Measurements from ENCODE around the gene ZNF385C. TPM values are rescaled to one million over a fixed set of nuclear protein-coding genes. Genes with fewer than 3 reads are reported as not detected.

The ZNF385C gene
- polyA plus RNA-seq, 1 donor from 2014 or later = 0.09 TPM

GRCh38 chr17:42131232-42131631, 33.0 kb upstream of the ZNF385C start:
- peaks cover 38 to 45% (median 44%) of the 10 kb centered on the region in 3 donors for H3K4me1 Mint-ChIP-seq
- H3K27ac Mint-ChIP-seq = peak overlapping the region in 2 of 3 donors; percentile 14 to 54
- no peaks in the 10 kb centered on the region for H3K36me3 Mint-ChIP-seq
- H3K4me3 Mint-ChIP-seq = peak overlapping the region in 2 of 4 donors; percentile 39 to 78
- H3K27me3 Mint-ChIP-seq = no peaks in the 10 kb centered on the region
- H3K9me3 Mint-ChIP-seq = no peaks in the 10 kb centered on the region

GRCh38 chr17:42130310-42130936, 32.1 kb upstream of the ZNF385C start:
- H3K9me3 Mint-ChIP-seq = no peaks in the 10 kb centered on the region
- no peaks in the 10 kb centered on the region for H3K27me3 Mint-ChIP-seq
- peaks cover 2% of the 10 kb centered on the region for H3K36me3 Mint-ChIP-seq
- H3K27ac Mint-ChIP-seq = peak overlapping the region in 2 of 3 donors; percentile 54 to 70
- H3K4me3 Mint-ChIP-seq = peak overlapping the region in 2 of 4 donors; percentile 39 to 44
- peaks cover 32 to 40% (median 37%) of the 10 kb centered on the region in 3 donors for H3K4me1 Mint-ChIP-seq

- Mint-ChIP-seq H3K36me3 (peaks cover 2% of the 10 kb centered on the region), H3K4me3 (no peak overlapping the region), H3K27ac (peak overlapping the region in 2 of 3 donors; percentile 80 to 83), H3K4me1 (peaks cover 31 to 40% (median 32%) of the 10 kb centered on the region in 3 donors), H3K27me3 (no peaks in the 10 kb centered on the region), H3K9me3 (no peaks in the 10 kb centered on the region)
Observed at GRCh38 chr17:42129109-42129837, 31.0 kb upstream of the ZNF385C start.

- H3K4me3 Mint-ChIP-seq = peak overlapping the region in 1 of 4 donors; percentile 38
- H3K4me1 Mint-ChIP-seq = peaks cover 15 to 24% (median 16%) of the 10 kb centered on the region in 3 donors
- no peaks in the 10 kb centered on the region for H3K9me3 Mint-ChIP-seq
- peaks cover 2% of the 10 kb centered on the region for H3K36me3 Mint-ChIP-seq
- H3K27me3 Mint-ChIP-seq = no peaks in the 10 kb centered on the region
- H3K27ac Mint-ChIP-seq = peak overlapping the region in 1 of 3 donors; percentile 53
Observed at GRCh38 chr17:42127414-42127813, 29.1 kb upstream of the ZNF385C start.

GRCh38 chr17:42126836-42127235, 28.6 kb upstream of the ZNF385C start:
- no peaks in the 10 kb centered on the region for H3K27me3 Mint-ChIP-seq
- H3K4me3 Mint-ChIP-seq = no peak overlapping the region
- H3K36me3 Mint-ChIP-seq = peaks cover 2% of the 10 kb centered on the region
- no peaks in the 10 kb centered on the region for H3K9me3 Mint-ChIP-seq
- no peak overlapping the region for H3K27ac Mint-ChIP-seq
- peaks cover 11 to 18% (median 11%) of the 10 kb centered on the region in 3 donors for H3K4me1 Mint-ChIP-seq

GRCh38 chr17:42125565-42125964, 27.3 kb upstream of the ZNF385C start:
- peaks cover 2% of the 10 kb centered on the region for H3K36me3 Mint-ChIP-seq
- H3K27ac Mint-ChIP-seq = no peak overlapping the region
- H3K27me3 Mint-ChIP-seq = no peaks in the 10 kb centered on the region
- H3K4me3 Mint-ChIP-seq = no peak overlapping the region
- peaks cover 4 to 10% (median 5%) of the 10 kb centered on the region in 3 donors for H3K4me1 Mint-ChIP-seq
- H3K9me3 Mint-ChIP-seq = no peaks in the 10 kb centered on the region

- Mint-ChIP-seq H3K9me3 (no peaks in the 10 kb centered on the region), H3K4me3 (no peak overlapping the region), H3K4me1 (peaks cover 6 to 9% (median 6%) of the 10 kb centered on the region in 3 donors), H3K36me3 (peaks cover 2% of the 10 kb centered on the region), H3K27ac (peak overlapping the region in 2 of 3 donors; percentile 62 to 72), H3K27me3 (no peaks in the 10 kb centered on the region)
Observed at GRCh38 chr17:42124256-42124655, 26.0 kb upstream of the ZNF385C start.

GRCh38 chr17:42122371-42123303, 24.4 kb upstream of the ZNF385C start, which contains the start of gene HSPB9:
Gene HSPB9, plus strand, starts transcription at chr17:42122804. Its CDS starts 47 bp downstream, at chr17:42122851.
- Mint-ChIP-seq H3K27me3 (no peaks in the 10 kb centered on the region), H3K4me3 (peak within 1 kb of the TSS; percentile 68 to 81 (median 70)), H3K9me3 (no peaks in the 10 kb centered on the region), H3K4me1 (peaks cover 9 to 15% (median 10%) of the 10 kb centered on the region in 3 donors), H3K27ac (no peak within 1 kb of the TSS), H3K36me3 (peaks cover 2% of the 10 kb centered on the region)

GRCh38 chr17:42120770-42121769, 22.8 kb upstream of the ZNF385C start, which contains the start of gene KAT2A:
Gene KAT2A, minus strand, starts transcription at chr17:42121367. Its CDS starts 63 bp downstream, at chr17:42121304.
- Mint-ChIP-seq H3K4me1 (peaks cover 12 to 15% (median 15%) of the 10 kb centered on the region in 3 donors), H3K4me3 (peak within 1 kb of the TSS; percentile 68 to 90 (median 80)), H3K36me3 (peaks cover 2% of the 10 kb centered on the region), H3K9me3 (no peaks in the 10 kb centered on the region), H3K27me3 (no peaks in the 10 kb centered on the region), H3K27ac (peak within 1 kb of the TSS in 1 of 3 donors; percentile 80)

GRCh38 chr17:42120161-42120769, 22.0 kb upstream of the ZNF385C start:
- Mint-ChIP-seq H3K36me3 (no peaks in the 10 kb centered on the region), H3K4me1 (peaks cover 18 to 23% (median 19%) of the 10 kb centered on the region in 3 donors), H3K27ac (no peak overlapping the region), H3K9me3 (no peaks in the 10 kb centered on the region), H3K4me3 (peak overlapping the region; percentile 68 to 90 (median 80)), H3K27me3 (no peaks in the 10 kb centered on the region)

GRCh38 chr17:42119301-42119700, 21.0 kb upstream of the ZNF385C start:
- Mint-ChIP-seq H3K4me1 (peaks cover 18 to 29% (median 23%) of the 10 kb centered on the region in 3 donors), H3K36me3 (no peaks in the 10 kb centered on the region), H3K27ac (no peak overlapping the region), H3K9me3 (no peaks in the 10 kb centered on the region), H3K4me3 (peak overlapping the region in 3 of 4 donors; percentile 54 to 87 (median 68)), H3K27me3 (no peaks in the 10 kb centered on the region)

GRCh38 chr17:42118545-42118944, 20.3 kb upstream of the ZNF385C start:
- peak overlapping the region; percentile 43 to 81 (median 60) for H3K4me3 Mint-ChIP-seq
- H3K27me3 Mint-ChIP-seq = no peaks in the 10 kb centered on the region
- H3K27ac Mint-ChIP-seq = peak overlapping the region; percentile 6 to 87 (median 23)
- H3K9me3 Mint-ChIP-seq = no peaks in the 10 kb centered on the region
- H3K36me3 Mint-ChIP-seq = peaks cover 1% of the 10 kb centered on the region
- H3K4me1 Mint-ChIP-seq = peaks cover 18 to 32% (median 23%) of the 10 kb centered on the region in 3 donors

- H3K27me3 Mint-ChIP-seq = no peaks in the 10 kb centered on the region
- H3K36me3 Mint-ChIP-seq = peaks cover 2% of the 10 kb centered on the region
- H3K4me1 Mint-ChIP-seq = peaks cover 18 to 32% (median 23%) of the 10 kb centered on the region in 3 donors
- H3K4me3 Mint-ChIP-seq = peak overlapping the region in 2 of 4 donors; percentile 73 to 81
- H3K27ac Mint-ChIP-seq = peak overlapping the region in 2 of 3 donors; percentile 6 to 23
- H3K9me3 Mint-ChIP-seq = no peaks in the 10 kb centered on the region
Observed at GRCh38 chr17:42118126-42118510, 19.8 kb upstream of the ZNF385C start.
